HEK293T (cell line): ENCODE data around the gene PLEKHG4.

Source experiments
- ARNT ChIP-seq: fragments of 450-650 bp; IDR thresholded peaks from 2 replicates; pipeline ENCODE4 v1.6.1; 2017; ENCODE audit warnings: mild to moderate bottlenecking
- BHLHE40 ChIP-seq: fragments of 450-650 bp; IDR thresholded peaks from 2 replicates; pipeline ENCODE4 v1.6.1; 2016; ENCODE audit warnings: mild to moderate bottlenecking, moderate library complexity, borderline replicate concordance
- ELF4 ChIP-seq: fragments of 450-650 bp; IDR thresholded peaks from 2 replicates; pipeline ENCODE4 v1.6.1; 2017; ENCODE audit warnings: antibody characterized with exemption
- FOXA1 ChIP-seq: fragments of 450-650 bp; IDR thresholded peaks from 2 replicates; pipeline ENCODE4 v1.6.1; 2016; ENCODE audit warnings: mild to moderate bottlenecking
- FOXK2 ChIP-seq: fragments of 450-650 bp; IDR thresholded peaks from 2 replicates; pipeline ENCODE4 v1.6.1; 2016; ENCODE audit warnings: mild to moderate bottlenecking
- FOXM1 ChIP-seq: fragments of 450-650 bp; IDR thresholded peaks from 2 replicates; pipeline ENCODE4 v1.6.1; 2017; ENCODE audit warnings: mild to moderate bottlenecking, borderline replicate concordance
- HDGF ChIP-seq: fragments of 450-650 bp; IDR thresholded peaks from 2 replicates; pipeline ENCODE4 v1.6.1; 2017; ENCODE audit warnings: antibody characterized with exemption, borderline replicate concordance
- LEF1 ChIP-seq: fragments of 450-650 bp; IDR thresholded peaks from 2 replicates; pipeline ENCODE4 v1.6.1; 2017; ENCODE audit warnings: mild to moderate bottlenecking, borderline replicate concordance
- NFRKB ChIP-seq: fragments of 450-650 bp; IDR thresholded peaks from 2 replicates; pipeline ENCODE4 v1.6.1; 2016; ENCODE audit warnings: mild to moderate bottlenecking, moderate library complexity
- PKNOX1 ChIP-seq: fragments of 450-650 bp; IDR thresholded peaks from 2 replicates; pipeline ENCODE4 v1.6.1; 2016
- SP1 ChIP-seq: fragments of 450-650 bp; IDR thresholded peaks from 2 replicates; pipeline ENCODE4 v1.6.1; 2017
- SUZ12 ChIP-seq: fragments of 450-650 bp; IDR thresholded peaks from 2 replicates; pipeline ENCODE4 v1.6.1; 2016; ENCODE audit warnings: mild to moderate bottlenecking
- TARDBP ChIP-seq: fragments of 450-650 bp; IDR thresholded peaks from 2 replicates; pipeline ENCODE4 v1.6.1; 2016
- ZNF384 ChIP-seq: fragments of 450-650 bp; IDR thresholded peaks from 2 replicates; pipeline ENCODE4 v1.6.1; 2016

- TF ChIP-seq PKNOX1 (no peak), LEF1 (no peak), FOXM1 (no peak), TARDBP (no peak), ELF4 (no peak), FOXK2 (no peak), BHLHE40 (no peak), HDGF (no peak), FOXA1 (no peak), NFRKB (no peak), SP1 (no peak), ZNF384 (no peak), SUZ12 (no peak), ARNT (no peak)
Measured at GRCh38 chr16:67258161-67258835, 21.0 kb upstream of the PLEKHG4 start.
